Measurements from ENCODE around the gene MAP3K14.

MAP3K14 gene

DNA sequence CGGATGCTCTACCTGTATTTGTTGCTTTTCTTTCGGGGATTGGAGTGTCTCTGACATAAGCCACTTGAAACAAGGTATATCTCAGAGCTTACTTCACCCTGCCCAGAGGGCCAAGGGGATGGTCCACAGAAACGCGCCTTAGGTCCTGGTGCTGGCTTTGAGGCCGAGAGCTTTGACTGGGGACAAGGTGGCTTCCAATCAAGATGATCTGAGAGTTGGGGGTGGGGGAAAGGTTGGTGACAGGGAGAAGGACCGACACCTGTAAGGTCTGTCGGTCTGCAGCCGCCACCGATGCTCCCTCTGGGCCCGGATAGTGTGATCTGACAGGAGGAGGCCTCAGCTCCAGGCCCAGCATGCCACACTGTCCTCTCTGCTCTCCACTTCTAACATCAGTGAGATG, 33.1 kb downstream of the MAP3K14 start:
- DNase-seq (ENCODE audit: low read depth in 2 of 2, low spot score in 1 of 2), result no peak

- no peak for DNase-seq (ENCODE audit: low read depth in 2 of 2, low spot score in 1 of 2)
Measured at GRCh38 chr17:45282683-45283644, 33.9 kb downstream of the MAP3K14 start.

DNA sequence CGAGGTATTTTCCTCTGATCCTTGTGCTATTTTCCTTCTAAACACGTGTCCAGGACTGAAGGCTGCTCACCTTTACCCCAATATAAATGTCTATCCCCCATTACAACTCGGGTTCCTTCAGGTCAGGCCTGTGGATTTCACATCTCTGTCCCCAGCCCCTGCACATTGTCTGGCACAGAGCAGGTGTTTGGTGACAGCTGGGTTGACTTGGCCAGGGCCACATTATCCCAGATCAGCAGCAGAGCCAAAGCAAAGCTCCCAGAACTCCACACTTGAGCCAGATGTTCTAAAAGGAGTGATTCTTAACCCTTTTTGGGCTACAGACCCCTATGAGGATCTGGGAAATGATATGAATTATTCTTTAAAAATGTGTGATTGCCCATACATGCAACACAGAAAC, 36.9 kb downstream of the MAP3K14 start:
- DNase-seq (ENCODE audit: low read depth in 2 of 2, low spot score in 1 of 2), result no peak

DNA sequence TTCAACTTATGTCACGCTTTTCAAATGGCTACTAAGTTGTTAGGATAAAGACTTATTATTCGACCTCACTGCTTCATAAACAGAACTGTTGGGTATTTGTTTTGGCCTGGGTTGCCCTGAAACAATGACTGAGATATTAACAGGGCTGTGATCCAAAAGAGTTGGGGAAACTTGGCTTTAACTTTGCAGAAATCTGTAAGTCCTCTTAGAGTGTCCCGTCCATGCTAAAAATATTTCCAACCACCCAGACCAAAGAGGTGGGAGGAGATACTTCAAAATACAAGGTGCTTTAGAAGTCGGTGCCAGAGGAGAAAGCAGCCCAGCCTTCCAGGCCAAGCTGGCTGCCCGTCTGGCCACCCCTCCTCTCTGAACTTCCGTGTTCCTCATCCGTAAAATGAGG, 38.8 kb downstream of the MAP3K14 start:
- no peak for DNase-seq (ENCODE audit: low read depth in 2 of 2, low spot score in 1 of 2)

DNA sequence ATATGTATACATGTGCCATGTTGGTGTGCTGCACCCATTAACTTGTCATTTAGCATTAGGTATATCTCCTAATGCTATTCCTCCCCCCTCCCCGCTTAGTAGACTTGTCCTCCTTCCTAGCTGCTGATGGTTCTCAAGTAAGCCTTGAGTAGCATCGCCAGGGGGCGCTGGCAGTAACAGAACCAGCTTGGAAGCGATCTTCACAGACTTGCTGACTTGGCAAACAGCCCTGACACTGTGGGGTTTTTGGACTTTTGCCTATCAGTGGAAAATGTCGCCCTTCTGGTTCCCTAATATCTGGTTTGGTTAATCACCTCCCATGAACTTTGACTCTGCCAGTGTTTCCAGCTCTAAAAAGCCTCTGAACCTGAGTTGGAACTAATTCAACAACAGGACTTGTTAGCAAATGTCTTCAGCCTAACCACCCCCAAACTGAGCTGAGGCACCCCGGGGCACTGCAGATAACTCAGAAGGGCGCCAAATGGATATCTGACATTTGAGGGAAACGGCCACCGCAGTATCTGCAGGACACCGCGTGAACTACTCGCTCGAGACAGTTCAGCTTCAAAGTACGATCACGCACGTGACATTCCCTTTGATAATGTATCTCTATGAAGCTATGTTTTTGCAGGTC, 39.5 kb downstream of the MAP3K14 start:
- peak; percentile 83 for DNase-seq (ENCODE audit: low read depth in 2 of 2, low spot score in 1 of 2)

DNA sequence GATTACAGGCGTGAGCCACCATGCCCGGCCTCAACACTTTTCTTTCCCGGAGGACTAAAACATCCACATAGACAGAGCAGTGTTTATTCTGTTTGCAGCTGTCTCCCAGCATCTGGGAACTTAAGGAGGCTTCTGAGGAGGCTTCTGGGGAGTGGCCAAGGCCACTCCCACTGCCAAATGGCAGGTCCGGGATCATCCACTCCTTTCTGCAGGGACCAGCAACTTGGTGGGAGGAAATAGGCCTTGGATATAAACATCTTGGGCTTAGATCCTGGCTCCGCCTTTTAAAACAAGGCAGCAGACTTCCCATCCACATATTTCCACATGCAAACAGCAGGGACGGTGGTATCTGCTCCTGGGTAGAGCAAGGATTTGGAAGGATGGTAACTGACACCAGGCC, 40.8 kb downstream of the MAP3K14 start:
- DNase-seq (ENCODE audit: low read depth in 2 of 2, low spot score in 1 of 2), result no peak

DNA sequence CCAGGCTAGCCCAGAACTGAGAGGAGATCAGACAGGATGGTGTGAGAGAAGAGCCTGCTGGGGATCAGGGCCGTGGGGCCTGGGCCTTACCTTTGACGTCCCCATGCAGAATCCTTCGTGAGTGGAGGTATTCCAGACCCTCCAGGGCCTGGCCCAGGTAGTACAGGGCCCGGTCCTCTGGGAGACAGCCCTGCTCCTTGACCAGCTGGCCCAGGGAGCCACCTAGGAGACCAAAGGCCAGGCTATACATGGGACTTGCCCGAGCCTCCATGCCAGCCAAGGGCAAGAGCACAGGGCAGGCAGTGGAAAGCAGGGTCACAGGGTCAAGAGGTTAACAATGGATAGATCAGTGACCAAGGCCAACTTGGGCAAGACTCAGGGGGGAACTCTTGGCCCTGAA, 42.8 kb downstream of the MAP3K14 start:
- no peak for DNase-seq (ENCODE audit: low read depth in 2 of 2, low spot score in 1 of 2)

DNA sequence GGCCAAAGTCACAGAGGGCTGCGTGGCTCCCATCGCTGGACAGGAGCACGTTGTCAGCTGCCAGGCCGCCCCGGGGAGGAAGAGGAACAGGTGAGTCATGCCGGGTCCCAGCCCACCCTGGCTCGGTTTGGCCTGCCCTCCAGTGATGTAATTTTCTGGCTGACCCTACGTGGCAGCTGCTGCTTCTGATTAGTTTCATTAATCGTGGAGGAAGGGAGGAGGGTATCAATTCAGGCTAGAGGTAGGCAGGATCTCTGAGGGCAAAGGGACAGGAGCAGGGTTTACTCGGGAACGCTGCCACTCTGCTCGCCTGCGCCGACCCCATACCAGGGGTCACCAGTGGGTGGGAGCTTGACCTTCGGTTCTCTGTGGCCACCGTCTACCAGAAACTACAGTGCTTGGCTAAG, 43.3 kb downstream of the MAP3K14 start:
- no peak for DNase-seq (ENCODE audit: low read depth in 2 of 2, low spot score in 1 of 2)

DNA sequence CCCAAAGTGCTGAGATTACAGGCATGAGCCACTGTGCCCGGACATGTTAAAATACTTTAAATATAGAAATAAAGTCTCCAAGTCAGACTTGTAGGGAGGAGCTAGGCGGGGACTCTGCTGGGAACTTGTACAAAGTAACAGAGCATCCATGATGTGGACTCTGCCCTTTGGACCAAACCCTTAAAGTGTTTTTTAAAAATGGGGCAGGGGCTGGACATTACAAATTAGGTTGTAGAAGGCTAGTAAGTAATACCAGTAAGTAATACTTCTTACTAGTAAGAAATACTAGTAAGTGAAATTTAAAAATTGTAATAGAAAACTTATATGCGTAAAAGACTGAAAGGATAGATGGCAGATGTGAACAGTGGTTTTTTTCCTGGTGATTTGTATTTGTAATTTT, 45.2 kb downstream of the MAP3K14 start:
- no peak for DNase-seq (ENCODE audit: low read depth in 2 of 2, low spot score in 1 of 2)

- no peak for DNase-seq (ENCODE audit: low read depth in 2 of 2, low spot score in 1 of 2)
Measured at GRCh38 chr17:45270828-45271418, 45.9 kb downstream of the MAP3K14 start.

DNA sequence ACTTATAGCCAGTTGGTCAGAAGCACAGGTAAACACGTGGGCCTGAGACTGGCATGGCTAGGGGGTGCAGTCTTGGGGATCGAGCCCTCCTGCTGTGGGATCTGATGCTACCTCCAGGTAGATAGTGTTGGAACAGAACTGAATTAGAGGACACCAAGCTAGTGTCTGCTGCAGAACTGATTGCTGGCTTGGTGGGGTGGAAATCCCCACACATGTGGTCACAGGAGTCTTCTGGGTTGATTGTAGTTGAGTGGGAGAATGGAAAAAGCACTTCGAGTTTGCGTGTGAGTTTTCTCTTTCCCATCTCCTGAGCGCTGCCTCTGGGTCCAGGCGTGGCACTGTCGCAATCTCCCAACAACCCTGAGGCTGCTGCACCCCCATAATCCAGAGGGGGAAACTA, 46.9 kb downstream of the MAP3K14 start:
- DNase-seq (ENCODE audit: low read depth in 2 of 2, low spot score in 1 of 2), result no peak

GRCh38 chr17:45267436-45268055, 49.3 kb downstream of the MAP3K14 start:
- no peak for DNase-seq (ENCODE audit: low read depth in 2 of 2, low spot score in 1 of 2)

GRCh38 chr17:45266372-45266926, 50.4 kb downstream of the MAP3K14 start:
- DNase-seq (ENCODE audit: low read depth in 2 of 2, low spot score in 1 of 2), result no peak

DNA sequence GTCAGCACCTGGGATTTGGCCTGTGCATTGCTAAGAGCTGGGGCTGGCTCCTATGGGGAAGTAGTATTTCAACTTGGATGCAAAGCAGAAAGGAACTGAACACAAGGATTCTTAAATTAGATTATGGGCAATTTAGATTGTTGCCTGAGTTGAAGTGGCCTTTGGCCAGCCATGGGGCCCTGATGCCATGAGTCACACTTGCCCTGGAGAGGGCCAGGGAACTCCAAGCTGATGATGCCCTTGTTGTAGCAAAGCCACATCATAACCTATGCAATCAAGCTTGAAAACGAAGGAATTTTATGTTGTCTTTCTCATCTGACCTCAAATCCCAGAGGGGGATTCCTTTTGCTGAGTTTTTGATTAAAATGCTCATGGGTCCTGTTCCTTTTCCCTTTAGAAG, 51.0 kb downstream of the MAP3K14 start:
- DNase-seq (ENCODE audit: low read depth in 2 of 2, low spot score in 1 of 2), result no peak

DNA sequence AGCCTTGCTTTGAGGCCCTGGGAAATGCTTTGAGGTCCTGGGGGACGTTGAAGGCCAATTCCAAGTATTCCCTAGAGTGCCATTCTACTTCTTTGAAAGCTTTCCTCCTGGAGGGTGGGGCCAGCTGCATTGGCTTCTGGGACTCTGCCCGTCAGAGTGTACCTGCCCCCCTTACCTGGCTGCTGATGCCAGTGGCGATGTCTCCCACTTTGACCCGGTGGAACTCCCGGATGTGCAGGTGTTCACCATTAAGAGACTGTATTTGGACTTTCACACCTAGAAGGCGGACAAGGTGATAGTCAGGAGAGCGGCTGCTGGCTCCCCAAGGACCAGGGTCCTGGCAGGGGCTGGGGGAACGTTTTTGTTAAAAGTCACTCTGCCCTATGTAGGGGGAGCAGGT, 51.8 kb downstream of the MAP3K14 start:
- DNase-seq (ENCODE audit: low read depth in 2 of 2, low spot score in 1 of 2), result no peak

- DNase-seq (ENCODE audit: low read depth in 2 of 2, low spot score in 1 of 2), result no peak
Measured at GRCh38 chr17:45264430-45264829, 52.4 kb downstream of the MAP3K14 start.

GRCh38 chr17:45263477-45263860, 53.4 kb downstream of the MAP3K14 start:
- no peak for DNase-seq (ENCODE audit: low read depth in 2 of 2, low spot score in 1 of 2)

- no peak for DNase-seq (ENCODE audit: low read depth in 2 of 2, low spot score in 1 of 2)
Measured at GRCh38 chr17:45262516-45263476, 54.0 kb downstream of the MAP3K14 start.

DNA sequence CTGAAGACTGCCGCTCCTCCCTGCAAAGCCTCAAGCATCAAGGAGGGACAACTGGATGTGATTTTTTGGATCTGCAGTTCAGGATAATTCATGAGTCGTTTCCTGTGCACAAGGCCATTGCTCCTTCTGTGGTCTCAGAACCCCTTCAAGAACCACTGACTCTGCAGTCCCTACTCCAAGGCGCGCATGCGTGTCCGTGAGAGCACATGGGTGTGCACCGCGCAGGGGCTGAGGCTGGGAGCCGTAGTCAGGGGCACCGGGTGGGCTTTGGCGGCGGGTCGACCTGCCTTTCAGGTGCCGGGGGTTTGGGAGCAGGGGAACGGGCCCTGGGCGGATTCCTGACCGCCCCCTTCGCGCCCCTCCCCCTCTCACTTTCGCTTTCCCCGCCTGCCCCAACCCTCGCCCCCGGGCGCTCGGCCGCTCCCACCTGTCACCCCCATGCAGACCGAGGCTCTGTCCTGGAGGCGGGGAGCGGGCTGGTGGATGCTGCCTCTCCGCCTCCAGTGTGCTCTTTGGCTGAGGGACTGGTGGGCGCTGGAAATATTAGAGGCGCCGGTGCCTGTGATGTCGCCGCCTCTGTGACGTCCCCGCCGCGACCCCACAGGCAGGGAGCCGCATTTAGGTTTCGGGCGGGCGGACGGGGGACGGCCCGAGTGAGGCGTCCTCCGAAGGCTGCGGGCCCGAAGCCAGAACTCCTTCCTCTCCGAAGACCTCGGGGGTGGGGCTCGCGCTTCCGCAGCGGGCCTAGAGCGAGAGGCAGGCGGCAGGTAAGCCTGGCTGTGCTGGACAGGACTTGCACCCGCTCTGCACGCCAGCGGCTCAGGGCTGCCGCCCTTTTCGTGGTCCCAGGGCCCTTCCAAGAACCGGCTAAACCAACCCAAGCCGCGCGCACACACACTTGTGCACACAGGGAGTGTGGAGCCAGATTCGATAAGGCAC, 55.0 kb downstream of the MAP3K14 start, which contains the start of gene SPATA32:
Gene SPATA32, minus strand, starts transcription at position 518 of the 939 bp plus-strand sequence. Its CDS starts 78 bp downstream, at position 440.
- DNase-seq (ENCODE audit: low read depth in 2 of 2, low spot score in 1 of 2), result peak in 1 of 2 donors; percentile 35
